Inferior parietal cortex (tissue), 1 donor: ENCODE measurements around the gene LRRC36.
A peak's percentile ranks its signal among the peaks of the same experiment; 100 is the strongest.

Experiments
- DNase-seq: peaks from one replicate; pipeline ENCODE4 v3.0.0-alpha.2; 2016; ENCODE audit errors: extremely low spot score

The LRRC36 gene

DNA sequence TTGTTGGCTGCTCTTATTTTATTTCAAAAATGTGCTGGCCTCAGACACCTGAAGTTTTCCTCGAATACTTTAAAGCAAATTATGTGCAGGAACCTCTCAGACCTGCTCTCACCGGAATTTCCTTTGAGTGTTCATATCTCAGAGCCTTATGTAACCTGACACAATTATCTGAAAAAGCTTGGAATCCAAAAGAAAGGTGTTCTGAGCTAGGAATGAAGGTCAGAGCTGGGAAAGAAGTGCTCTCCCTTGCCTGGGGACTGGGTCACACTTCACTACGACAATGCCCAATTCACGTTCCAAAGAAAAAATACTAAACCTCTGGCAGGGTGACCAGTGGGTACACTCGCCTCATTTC is 97.6 kb downstream of the LRRC36 start:
- DNase-seq, result no peak

DNA sequence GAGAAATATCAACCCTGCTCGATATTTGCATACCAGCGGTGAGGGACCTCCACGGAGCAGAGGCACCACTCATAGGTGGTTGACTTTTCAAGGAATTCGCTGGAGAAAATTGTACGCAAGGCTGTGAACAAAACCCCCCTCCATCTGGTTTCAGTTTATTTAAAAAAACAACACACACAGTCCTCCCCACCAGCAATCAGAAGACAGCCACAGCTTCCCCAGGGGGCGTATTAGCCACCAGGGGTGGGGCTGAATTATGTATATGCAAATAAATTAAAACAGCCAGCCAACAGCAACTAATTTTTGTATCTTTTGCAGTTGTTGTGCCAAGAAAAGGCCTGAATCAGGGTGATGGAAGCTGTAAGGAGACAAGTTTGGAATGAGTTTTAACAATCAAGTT is 98.4 kb downstream of the LRRC36 start:
- DNase-seq, result no peak

DNA sequence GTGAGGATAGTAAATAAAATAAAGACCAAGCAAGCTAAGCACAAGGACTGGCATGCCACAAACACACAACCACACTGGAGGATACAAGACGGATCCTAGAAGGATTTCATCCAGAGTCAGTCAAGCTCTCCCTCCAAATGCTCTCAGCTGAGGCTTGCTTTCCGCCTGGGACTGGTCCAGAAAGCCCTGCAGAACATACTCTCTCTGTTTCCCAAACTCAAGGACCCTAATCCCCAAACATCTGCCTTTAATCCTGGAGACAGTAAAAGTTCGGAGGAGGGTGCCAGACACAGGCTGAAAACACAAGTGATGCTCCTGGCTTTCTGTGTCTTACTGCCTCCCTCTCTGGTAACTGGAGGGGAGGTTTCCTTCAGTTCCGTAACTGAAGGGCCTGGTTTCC is 99.0 kb downstream of the LRRC36 start:
- DNase-seq, result no peak

DNA sequence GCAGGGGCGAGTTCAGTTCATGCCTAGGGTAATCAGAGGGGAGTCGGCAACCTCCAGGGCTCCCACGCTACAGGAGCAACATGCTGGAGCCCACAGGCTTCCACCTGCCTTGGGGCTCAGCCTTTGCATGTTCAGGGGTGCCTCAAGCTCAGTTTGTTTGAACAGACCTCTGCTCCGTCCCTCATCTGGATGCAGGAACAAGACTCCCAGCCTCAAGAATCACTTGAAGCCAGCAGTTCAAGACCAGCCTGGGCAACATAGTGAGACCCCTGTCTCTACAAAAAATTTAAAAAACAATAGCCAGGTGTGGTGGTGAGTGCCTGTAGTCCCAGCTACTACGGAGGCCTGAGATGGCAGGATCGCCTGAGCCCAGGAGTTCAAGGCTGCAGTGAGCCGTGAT is 99.4 kb downstream of the LRRC36 start:
- DNase-seq, result no peak

DNA sequence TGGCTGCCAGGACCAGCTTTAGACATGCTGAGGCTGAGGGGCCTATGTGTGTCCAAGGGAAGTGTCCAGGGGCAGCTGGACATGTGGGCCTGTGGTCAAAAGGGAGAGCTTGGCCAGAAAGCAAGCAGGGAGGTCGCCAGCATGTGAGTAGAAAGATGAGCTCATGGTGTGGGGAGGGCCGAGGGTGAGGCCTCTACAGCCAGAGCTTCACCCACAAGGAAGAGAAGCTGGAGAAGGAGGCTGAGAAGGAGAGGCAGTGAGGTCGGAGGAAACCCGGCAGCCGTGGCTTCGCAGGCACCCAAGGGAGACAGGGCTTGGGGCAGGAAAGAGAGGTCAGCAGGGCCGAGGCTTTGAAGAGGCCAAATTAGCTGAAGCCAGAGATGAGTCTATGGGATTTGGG is 100.3 kb downstream of the LRRC36 start:
- no peak for DNase-seq

DNA sequence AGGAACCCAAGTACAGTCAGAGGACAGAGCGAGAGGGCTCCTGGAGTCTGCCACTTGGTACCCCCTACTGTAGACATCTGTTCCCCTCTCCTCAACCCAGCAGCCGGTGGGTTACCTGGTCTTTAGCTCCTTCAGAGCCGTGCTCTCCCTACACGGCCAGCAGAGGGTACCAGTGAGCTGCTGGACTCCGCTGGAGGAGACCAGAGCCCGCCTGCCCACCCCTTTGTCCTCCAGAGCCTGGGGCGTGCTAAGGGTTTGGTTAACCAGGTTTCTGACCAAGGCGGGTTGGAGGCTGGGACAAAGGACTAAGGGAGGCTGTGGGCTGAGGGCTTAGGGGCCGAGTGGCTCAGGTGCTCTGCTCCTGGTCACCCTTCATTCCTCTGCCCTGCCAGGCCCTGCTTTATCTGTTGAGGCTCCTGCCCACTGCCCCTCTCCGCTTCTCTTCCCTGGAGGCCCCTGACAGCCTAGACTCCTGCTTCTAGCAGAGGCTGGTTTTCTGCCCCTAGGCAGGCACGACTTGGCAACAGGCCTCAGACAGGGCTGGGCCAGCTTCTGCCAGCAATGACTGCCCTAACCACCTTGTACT is 101.6 kb downstream of the LRRC36 start:
- DNase-seq, result peak; percentile 47

DNA sequence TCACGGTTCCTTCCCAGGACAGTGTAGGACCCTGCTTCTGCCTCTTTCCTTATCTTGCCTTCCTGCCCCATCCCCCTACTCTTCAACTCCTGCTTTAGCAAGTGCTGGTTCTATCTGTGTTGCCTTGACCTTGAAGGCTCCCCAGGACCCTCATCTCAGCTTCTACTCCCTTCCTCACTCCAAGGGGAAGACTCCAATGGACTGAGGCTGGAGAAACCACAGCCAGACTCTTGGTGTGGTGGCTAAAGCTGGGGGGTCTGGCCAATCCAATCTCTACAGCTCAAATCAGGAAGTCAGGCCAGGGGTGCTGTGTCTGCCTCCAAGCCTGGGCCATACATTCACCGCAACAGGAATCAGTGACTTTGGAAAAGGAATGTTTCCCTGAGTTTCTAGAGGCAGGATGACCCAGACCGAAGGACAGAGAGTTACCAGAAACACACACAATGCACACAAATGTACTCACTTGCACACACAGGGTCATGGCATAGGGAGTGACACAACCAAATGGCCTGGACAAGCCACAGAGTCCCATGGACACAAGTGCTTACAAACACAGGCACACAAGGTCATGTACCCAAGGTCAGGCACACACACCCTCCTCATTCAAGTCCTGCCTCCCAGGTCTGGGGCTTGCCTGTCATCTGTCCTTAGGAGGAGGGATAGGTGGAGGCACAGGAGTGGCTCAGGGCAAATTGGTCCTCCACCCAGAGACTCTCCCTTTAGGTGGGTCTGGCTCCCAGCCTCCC is 102.6 kb downstream of the LRRC36 start:
- DNase-seq, result no peak

DNA sequence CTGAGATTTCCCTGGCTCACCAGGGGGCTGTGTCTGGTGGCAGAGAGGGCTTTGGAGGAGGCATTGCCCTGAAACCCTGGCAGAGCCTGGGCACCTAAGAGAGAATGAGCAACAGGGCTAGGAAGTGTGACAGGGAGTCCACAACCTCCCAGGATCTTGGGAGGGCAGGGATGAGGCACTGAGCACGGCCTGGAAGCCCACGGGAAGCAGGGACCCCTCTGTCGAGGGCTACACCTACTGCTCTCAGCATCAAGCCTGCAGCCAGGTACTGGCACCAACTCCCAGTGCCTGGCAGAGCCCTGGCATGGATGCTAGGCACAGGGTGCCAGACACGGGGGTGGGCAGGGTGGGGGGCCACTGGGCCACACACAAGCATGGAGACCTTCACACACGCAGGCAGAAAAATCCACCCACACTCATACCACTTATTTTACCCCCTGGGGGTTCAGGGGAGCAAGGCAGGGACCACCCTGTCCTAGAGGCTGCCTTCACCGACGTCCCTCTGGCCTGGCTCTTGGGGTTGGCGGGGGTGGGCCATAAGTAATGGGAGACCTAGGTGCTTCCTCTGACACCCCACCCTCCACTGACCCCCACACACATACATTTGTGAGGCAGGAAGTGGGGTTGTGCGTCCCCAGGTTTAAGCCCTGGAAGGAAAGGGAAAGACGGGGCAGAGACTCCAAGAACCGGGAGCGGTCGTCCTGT is 103.3 kb downstream of the LRRC36 start:
- DNase-seq, result no peak

DNA sequence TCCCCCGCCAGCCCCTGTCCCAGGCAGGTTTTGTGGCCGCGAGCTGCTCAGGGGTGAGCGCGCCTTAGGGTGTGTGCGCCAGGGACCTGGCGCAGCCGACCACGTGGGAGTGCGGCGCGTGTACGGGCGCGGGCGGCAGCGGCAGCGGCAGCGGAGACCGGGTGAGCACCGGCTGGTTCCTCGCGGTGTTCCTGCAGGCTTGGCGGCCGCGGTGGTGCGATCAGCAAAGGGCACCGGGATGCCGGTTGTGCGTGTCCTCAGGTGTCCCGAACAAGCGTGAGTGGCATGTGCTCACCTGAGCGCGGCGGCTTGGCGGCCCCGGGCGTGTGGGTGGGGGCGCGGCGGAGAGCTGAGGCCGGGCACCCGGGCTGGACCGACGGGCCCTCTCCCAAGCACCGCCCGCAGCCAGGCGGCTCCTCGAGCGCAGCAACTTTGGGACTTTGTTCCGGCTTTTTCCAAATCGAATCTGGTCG is 103.9 kb downstream of the LRRC36 start:
- no peak for DNase-seq

DNA sequence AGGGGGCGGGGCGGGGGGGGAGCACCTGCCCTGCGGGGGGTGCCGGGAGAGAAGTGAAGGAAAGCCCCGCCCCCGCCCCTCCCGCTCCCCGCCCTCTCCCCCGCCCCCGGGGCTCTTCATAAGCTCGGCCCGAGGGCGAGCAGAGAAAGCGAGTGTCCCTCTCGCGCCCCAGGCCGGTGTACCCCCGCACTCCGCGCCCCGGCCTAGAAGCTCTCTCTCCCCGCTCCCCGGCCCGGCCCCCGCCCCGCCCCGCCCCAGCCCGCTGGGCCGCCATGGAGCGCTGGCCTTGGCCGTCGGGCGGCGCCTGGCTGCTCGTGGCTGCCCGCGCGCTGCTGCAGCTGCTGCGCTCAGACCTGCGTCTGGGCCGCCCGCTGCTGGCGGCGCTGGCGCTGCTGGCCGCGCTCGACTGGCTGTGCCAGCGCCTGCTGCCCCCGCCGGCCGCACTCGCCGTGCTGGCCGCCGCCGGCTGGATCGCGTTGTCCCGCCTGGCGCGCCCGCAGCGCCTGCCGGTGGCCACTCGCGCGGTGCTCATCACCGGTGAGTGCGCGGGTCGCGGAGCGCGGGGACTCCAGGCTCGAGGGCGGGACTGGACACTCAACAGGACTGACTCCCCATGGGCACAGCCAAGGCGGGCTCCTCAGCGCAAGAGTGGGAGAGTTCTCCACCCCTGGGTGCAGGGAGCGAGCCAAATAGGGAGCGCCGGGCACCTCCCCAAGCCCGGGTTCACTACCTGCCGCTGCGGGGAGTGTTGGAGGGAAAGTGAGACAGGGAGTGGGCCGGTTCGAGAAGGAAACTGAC is 104.6 kb downstream of the LRRC36 start, which contains the start of gene HSD11B2:
Gene HSD11B2 (plus strand): TSS at position 145 of the 798 bp plus-strand sequence. CDS start 128 bp downstream, at position 273.
- no peak for DNase-seq

DNA sequence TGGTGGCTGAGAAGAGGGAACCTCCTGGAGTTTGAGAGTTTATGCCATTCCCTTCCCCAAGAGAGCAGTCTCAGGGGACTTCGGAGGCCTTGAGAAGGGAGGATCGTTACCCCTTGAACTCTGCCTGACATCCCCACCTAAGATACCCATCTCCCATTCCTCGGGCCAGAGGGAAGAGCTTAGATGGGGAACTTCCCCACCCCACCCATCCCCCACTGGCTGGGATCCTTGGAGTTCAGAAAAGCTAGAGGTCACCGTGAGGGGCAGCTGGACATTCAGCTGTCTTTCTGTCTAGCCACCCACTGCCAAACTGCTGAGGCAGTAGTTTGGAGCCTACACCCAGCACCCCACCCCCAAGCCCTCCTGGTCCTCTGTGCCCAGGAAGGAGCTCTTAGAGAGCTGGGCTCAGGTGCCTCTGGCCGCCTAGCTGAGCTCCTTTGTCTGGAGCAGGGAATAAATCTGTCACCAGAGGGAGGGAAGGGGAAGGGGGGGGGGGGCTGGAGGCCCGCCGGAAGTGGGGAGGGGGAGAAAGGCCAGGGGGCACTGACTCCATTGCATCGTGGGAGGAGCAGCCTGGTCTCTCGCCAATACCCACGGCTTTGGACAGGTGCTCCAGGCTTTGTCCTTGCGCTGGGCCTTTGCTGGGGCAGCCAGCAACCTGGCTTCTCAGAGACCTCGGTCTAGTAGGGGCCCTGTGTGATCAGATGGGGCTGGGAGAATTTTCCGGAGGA is 105.3 kb downstream of the LRRC36 start:
- DNase-seq, result no peak

DNA sequence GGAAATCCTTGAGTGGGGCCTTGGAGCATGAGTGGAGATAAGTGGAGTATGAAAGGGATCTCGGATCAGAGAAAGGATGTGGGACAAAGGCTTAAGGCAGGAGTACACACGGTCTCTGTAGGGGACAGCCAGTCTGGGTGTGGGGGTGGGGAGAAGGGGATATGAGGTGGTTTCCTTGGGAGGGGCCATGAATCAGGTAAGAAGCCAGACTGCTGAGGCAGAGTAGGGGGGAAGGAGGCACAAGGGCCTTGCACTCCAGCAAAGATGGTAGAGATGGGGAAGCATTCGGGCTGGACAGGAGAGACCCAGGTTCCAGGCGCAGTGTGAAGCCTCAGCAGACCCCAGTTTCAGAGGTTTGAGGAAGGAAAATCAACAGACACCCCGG is 105.9 kb downstream of the LRRC36 start:
- no peak for DNase-seq

DNA sequence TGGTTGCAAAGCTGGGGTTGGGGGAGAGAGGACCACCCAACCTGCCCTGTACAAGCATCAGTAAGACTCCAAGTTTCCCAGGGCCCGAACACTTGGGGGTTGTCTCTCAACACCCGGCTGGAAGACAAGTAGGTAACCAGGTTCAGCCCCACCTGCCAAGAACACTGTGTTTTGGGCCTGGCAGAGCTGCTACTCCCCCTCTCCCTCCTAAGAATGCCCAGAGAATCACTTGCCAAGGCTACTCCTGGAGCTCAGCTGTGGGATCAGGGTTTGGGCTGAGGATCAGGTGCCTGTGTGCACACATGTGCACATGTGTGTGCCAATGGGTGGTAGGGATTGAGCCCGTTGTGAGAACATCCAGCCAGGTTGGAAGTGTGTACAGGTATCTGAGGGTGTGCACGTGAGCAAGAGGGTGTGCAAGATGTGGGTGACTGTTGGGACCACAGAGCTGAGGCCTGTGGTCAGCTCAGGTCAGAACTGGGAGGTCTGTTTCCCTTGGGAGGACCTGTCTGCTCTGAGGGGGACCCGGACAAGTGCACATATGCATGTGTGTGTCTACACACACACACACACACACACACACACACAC is 106.6 kb downstream of the LRRC36 start:
- DNase-seq, result no peak
